Activated CD8-positive, alpha-beta memory T cell treated with anti-CD3 and anti-CD28 coated beads, Interleukin-2, amount 50 U/mL, for 24 hours (primary cell): ENCODE data around the gene EPHA6.

ENCODE experiments used
- DNase-seq: peaks from one replicate; pipeline ENCODE4 v3.0.0-alpha.2; 2020; ENCODE audit errors: extremely low read depth

Gene EPHA6

GRCh38 chr3:97705764-97706163, 891.4 kb downstream of the EPHA6 start:
- DNase-seq = no peak

GRCh38 chr3:97706226-97706625, 891.8 kb downstream of the EPHA6 start:
- no peak for DNase-seq

- DNase-seq = no peak
Observed at GRCh38 chr3:97711654-97712053, 897.3 kb downstream of the EPHA6 start.

GRCh38 chr3:97712919-97713318, 898.5 kb downstream of the EPHA6 start:
- DNase-seq = no peak

- no peak for DNase-seq
Observed at GRCh38 chr3:97713634-97714033, 899.2 kb downstream of the EPHA6 start.

- DNase-seq = peak; percentile 28
Observed at GRCh38 chr3:97719156-97719821, 904.9 kb downstream of the EPHA6 start.

GRCh38 chr3:97720417-97720816, 906.0 kb downstream of the EPHA6 start:
- no peak for DNase-seq

- no peak for DNase-seq
Observed at GRCh38 chr3:97721446-97721845, 907.1 kb downstream of the EPHA6 start.

- no peak for DNase-seq
Observed at GRCh38 chr3:97736928-97737327, 922.5 kb downstream of the EPHA6 start.

GRCh38 chr3:97738761-97739160, 924.4 kb downstream of the EPHA6 start:
- DNase-seq = no peak

GRCh38 chr3:97742036-97742435, 927.6 kb downstream of the EPHA6 start:
- DNase-seq = no peak

GRCh38 chr3:97744289-97744688, 929.9 kb downstream of the EPHA6 start:
- no peak for DNase-seq

GRCh38 chr3:97763586-97764406, 949.4 kb downstream of the EPHA6 start:
- no peak for DNase-seq

GRCh38 chr3:97764407-97765238, 950.2 kb downstream of the EPHA6 start, which contains the start of gene ARL6:
ARL6 (plus strand) TSS chr3:97764758; CDS start chr3:97768108, 3,350 bp downstream.
- peak; percentile 21 for DNase-seq

- no peak for DNase-seq
Observed at GRCh38 chr3:97765336-97765735, 950.9 kb downstream of the EPHA6 start.

GRCh38 chr3:97772926-97773325, 958.5 kb downstream of the EPHA6 start:
- no peak for DNase-seq

- DNase-seq = no peak
Observed at GRCh38 chr3:97778152-97778551, 963.8 kb downstream of the EPHA6 start.

- DNase-seq = no peak
Observed at GRCh38 chr3:97793420-97794019, 979.1 kb downstream of the EPHA6 start.

- no peak for DNase-seq
Observed at GRCh38 chr3:97795951-97796350, 981.6 kb downstream of the EPHA6 start.
